Mesendoderm (in vitro differentiated cells): ENCODE data around the gene PLD4.

ENCODE experiments used
- DNase-seq: peaks from one replicate; pipeline ENCODE4 v3.0.0; 2013
- H2AK5ac ChIP-seq: 2 replicates; pipeline ENCODE4 v1.6.1; 2013; ENCODE audit warnings: low read length, inconsistent platforms
- H2BK120ac ChIP-seq: 2 replicates; pipeline ENCODE4 v1.6.1; 2013; ENCODE audit warnings: low read depth, mild to moderate bottlenecking, low read length, moderate library complexity, mixed read lengths
- H2BK15ac ChIP-seq: replicated peaks from 2 replicates; pipeline ENCODE4 v1.6.1; 2013; ENCODE audit warnings: low read depth, mild to moderate bottlenecking, moderate library complexity
- H2BK5ac ChIP-seq: 2 replicates; pipeline ENCODE4 v1.6.1; 2013; ENCODE audit warnings: low read length, inconsistent platforms
- H3K18ac ChIP-seq: 2 replicates; pipeline ENCODE4 v1.6.1; 2013; ENCODE audit warnings: mild to moderate bottlenecking, low read length, mixed read lengths
- H3K23ac ChIP-seq: one replicate; pipeline ENCODE4 v1.6.1; 2013; ENCODE audit warnings: low read length
- H3K27ac ChIP-seq: 2 replicates; pipeline ENCODE4 v1.5.1; 2013; ENCODE audit warnings: low read depth, mild to moderate bottlenecking, inconsistent platforms, low read length, moderate library complexity
- H3K27me3 ChIP-seq: 2 replicates; pipeline ENCODE4 v1.6.1; 2013; ENCODE audit warnings: low read length, control low read depth, mild to moderate bottlenecking, inconsistent platforms; ENCODE audit not compliant: insufficient read depth, poor library complexity
- H3K36me3 ChIP-seq: 2 replicates; pipeline ENCODE4 v1.6.1; 2013; ENCODE audit warnings: low read length, inconsistent platforms; ENCODE audit not compliant: control insufficient read depth, insufficient read depth
- H3K4ac ChIP-seq: one replicate; pipeline ENCODE4 v1.6.1; 2013; ENCODE audit warnings: low read depth, mild to moderate bottlenecking, low read length, moderate library complexity
- H3K4me1 ChIP-seq: 2 replicates; pipeline ENCODE4 v1.6.1; 2013; ENCODE audit warnings: low read depth, low read length, inconsistent platforms; ENCODE audit not compliant: control insufficient read depth
- H3K4me2 ChIP-seq: 2 replicates; pipeline ENCODE4 v1.6.1; 2013; ENCODE audit warnings: low read length
- H3K4me3 ChIP-seq: 2 replicates; pipeline ENCODE4 v1.5.1; 2013; ENCODE audit warnings: mild to moderate bottlenecking, low read length
- H3K56ac ChIP-seq: one replicate; pipeline ENCODE4 v1.6.1; 2013; ENCODE audit warnings: low read length
- H3K79me1 ChIP-seq: 2 replicates; pipeline ENCODE4 v1.6.1; 2013; ENCODE audit warnings: low read length, inconsistent platforms
- H3K79me2 ChIP-seq: 2 replicates; pipeline ENCODE4 v1.6.1; 2013; ENCODE audit warnings: mild to moderate bottlenecking, low read length; ENCODE audit not compliant: control insufficient read depth, insufficient read depth
- H3K9ac ChIP-seq: 2 replicates; pipeline ENCODE4 v1.6.1; 2013; ENCODE audit warnings: low read length, inconsistent platforms
- H4K5ac ChIP-seq: one replicate; pipeline ENCODE4 v1.6.1; 2013; ENCODE audit warnings: low read length
- H4K8ac ChIP-seq: one replicate; pipeline ENCODE4 v1.6.1; 2013; ENCODE audit warnings: low read depth, mild to moderate bottlenecking, control low read depth, low read length, moderate library complexity
- WGBS: extraction: QIAGEN DNeasy Blood & Tissue Kit; methylation state at CpG from one replicate; pipeline ENCODE4 v1.1.7; 2013; ENCODE audit warnings: low lambda C conversion rate, missing lambda C conversion rate; ENCODE audit not compliant: insufficient coverage; ENCODE audit errors: extremely low coverage; 5-methylcytosine and 5-hydroxymethylcytosine counted together

PLD4 gene

DNA sequence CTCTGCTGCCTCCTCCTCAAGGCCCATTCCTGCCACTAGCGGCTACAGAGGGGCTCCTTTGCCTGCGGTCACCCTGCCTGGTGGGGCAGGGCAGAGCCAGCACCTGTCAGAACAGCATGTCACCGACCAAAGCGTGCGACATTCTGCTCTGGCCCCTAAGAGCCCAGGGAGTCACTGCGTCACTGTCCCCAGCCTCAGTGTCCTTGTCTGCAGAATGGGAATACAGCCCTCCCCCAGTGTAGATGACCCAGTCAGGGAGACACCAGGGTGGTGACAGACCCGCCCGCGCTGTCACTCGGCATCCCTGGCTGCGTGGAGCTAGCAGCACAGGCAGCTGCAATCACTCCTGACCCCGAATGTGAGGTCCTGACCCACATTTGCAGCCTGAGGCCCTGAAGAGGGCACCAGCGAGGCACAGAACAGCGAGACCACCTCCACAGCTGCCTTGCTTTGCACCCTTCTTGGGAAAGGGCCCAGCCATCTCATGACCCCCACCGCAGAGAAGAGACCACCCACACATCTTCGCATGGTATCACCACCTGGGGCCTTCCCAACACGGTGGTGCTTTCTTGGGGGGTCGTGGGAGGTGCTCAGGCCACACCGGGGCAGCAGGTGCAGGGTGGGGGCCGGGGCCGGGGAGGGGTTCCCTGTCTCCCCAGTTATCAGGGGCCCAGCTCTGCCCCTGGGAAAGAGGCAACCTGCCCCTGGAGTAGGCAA, 51.0 kb downstream of the PLD4 start:
- no peak overlapping the region for H3K27ac ChIP-seq
- H3K4me2 ChIP-seq: no peak overlapping the region
- no peak overlapping the region for H4K5ac ChIP-seq
- H3K4me3 ChIP-seq: no peak overlapping the region
- no peak overlapping the region for H4K8ac ChIP-seq
- no CpG with 5 or more reads among the region's 21 CpGs for WGBS
- no peak overlapping the region for H3K4ac ChIP-seq
- no peak overlapping the region for H3K18ac ChIP-seq
- no peaks in the 10 kb centered on the region for H3K79me2 ChIP-seq
- no peaks in the 10 kb centered on the region for H3K36me3 ChIP-seq
- H3K56ac ChIP-seq: no peak overlapping the region
- H2BK120ac ChIP-seq: no peak overlapping the region
- no peaks in the 10 kb centered on the region for H3K27me3 ChIP-seq
- no peak overlapping the region for H3K23ac ChIP-seq
- no peak overlapping the region for H2AK5ac ChIP-seq
- no peak overlapping the region for H2BK5ac ChIP-seq
- H2BK15ac ChIP-seq: no peak overlapping the region
- no peak overlapping the region for H3K9ac ChIP-seq
- H3K79me1 ChIP-seq: no peaks in the 10 kb centered on the region
- H3K4me1 ChIP-seq: no peaks in the 10 kb centered on the region
- DNase-seq: peak; percentile 53

DNA sequence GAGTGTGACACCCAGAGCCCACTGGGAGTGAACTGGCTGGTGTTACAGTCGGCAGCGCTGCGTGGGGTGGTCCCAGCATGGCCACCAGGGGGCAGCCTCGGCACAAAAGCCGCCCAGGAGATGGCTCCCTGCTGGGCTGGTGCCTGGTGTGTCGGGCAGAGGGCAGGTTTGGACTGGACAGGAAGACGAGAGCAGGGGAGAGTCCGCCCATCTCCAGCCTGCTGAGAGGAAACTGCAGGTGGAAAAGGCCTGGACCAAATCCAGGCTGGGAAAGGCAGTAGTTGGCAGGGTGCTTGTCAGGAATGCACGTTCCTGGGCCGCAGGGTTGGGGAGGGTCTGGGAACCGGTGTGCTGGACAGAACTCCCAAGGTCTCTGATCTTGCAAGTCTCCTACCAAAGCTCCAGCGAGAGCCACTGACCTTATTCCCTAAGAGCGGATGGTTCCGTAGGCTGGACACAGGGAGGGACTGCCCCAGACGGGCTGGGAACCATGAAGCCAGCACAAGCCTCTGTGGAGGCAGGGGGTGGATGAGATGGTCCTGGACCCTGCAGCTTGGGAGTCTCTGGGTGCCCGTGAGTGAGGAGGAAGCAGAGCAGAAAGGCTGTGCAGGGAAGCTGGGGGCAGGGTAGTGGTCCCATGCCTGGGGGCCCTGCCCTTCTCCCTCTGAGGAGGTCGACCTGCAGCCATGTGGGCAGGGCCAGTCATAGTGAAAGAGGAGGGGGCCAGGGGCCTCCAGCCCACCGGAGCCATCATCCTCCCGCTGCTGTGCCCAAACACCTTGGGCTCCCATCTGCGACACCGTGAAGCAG, 51.7 kb downstream of the PLD4 start:
- Histone ChIP-seq H3K27ac (no peak overlapping the region), H3K79me2 (no peaks in the 10 kb centered on the region), H3K79me1 (no peaks in the 10 kb centered on the region), H3K4ac (no peak overlapping the region), H3K36me3 (no peaks in the 10 kb centered on the region), H4K5ac (no peak overlapping the region), H3K27me3 (no peaks in the 10 kb centered on the region), H3K4me2 (no peak overlapping the region), H2AK5ac (no peak overlapping the region), H3K4me3 (no peak overlapping the region), H2BK5ac (no peak overlapping the region), H4K8ac (no peak overlapping the region), H3K4me1 (no peaks in the 10 kb centered on the region), H3K23ac (no peak overlapping the region), H3K18ac (no peak overlapping the region), H3K9ac (no peak overlapping the region), H2BK120ac (no peak overlapping the region), H3K56ac (no peak overlapping the region), H2BK15ac (no peak overlapping the region)
- peak; percentile 71 for DNase-seq
- WGBS: no CpG with 5 or more reads among the region's 21 CpGs

DNA sequence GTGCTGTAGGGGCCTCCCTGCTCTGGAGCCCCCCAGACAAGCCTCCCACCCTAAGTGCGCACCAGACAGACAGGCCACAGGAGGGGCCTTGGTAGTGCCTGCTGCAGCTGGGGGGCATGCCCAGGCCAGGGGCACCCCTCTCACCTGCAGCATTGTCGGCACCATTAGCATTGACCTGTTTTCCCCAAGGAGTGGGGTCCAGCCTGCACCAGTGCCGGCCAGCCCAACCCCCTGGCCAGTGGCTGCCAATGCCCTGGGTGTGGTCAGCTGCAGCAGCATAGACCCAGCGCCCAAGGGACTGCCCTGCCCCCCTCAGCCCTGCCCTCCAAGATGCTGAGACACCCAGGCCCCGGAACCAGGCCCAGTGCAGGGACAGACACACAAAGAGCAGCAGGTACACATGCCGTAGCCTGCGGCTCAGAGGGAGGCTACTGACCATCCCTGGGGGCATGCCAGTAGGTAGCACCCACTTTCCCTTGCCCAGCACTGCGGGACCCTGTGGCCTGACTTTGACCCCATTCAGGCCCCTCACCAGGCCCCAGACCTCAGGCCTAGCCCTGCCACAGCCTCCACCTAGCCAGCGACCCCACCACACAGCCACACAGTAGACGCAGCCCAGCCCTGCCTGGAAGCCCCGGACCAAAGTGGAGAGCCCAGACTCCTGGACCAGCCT, 52.5 kb downstream of the PLD4 start:
- Histone ChIP-seq H3K79me1 (no peaks in the 10 kb centered on the region), H3K56ac (no peak overlapping the region), H3K4me2 (no peak overlapping the region), H3K4me1 (no peaks in the 10 kb centered on the region), H3K79me2 (no peaks in the 10 kb centered on the region), H3K9ac (no peak overlapping the region), H3K27ac (no peak overlapping the region), H3K27me3 (no peaks in the 10 kb centered on the region), H2BK15ac (no peak overlapping the region), H4K8ac (no peak overlapping the region), H3K18ac (no peak overlapping the region), H3K4ac (no peak overlapping the region), H3K4me3 (no peak overlapping the region), H3K36me3 (no peaks in the 10 kb centered on the region), H2BK120ac (no peak overlapping the region), H2BK5ac (no peak overlapping the region), H2AK5ac (no peak overlapping the region), H4K5ac (no peak overlapping the region), H3K23ac (no peak overlapping the region)
- no CpG with 5 or more reads among the region's 11 CpGs for WGBS
- no peak for DNase-seq

DNA sequence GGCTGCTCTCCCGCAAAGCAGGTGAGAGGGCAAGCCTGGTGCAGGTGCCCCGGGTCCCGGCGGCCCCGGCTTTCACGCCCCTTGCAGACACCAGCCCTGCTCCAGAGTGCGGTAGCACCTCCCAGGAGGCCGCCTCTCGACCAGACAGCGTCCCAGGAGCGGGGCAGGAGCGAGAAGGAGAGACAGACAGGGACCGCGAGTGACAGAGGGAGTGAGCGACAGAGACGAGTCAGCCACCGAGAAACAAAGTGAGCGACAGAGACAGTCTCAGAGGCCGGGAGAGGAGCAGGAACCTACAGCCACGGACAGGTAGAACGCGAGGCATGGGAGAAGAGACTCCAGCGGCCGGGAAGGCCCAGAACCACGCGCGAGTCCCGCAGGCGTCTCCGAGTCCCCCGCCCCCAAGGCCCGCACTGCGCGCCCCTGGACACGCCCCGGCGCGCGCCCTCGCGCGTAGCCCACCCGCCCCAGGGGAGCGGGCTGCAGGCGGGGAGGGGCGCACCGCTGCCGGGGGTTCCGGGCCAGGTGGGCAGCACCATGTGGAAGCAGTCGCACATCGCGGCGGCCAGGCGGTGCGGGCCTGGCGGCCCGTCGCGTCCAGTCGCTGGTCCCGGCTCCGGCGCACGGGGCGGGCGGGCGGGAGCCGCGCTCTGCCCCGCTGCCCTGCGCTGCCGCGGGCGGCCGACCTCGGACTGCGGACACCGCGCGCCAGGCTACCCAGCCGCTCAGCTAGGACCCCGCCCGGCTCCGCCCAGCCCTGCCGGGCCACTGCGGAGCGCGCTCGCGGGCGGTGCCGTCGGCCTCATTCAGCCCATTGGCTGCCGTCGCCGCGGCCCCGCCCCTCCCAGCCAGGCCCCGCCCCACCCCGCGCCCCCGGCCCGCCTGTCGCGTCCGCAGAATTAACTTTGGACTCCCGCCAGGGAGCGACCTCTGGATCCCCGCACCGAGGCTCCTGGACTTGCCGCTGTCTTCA, 53.3 kb downstream of the PLD4 start, which contains the start of gene AHNAK2:
Gene AHNAK2 (minus strand): TSS at position 694 of the 973 bp plus-strand sequence. CDS start 137 bp downstream, at position 557.
- Histone ChIP-seq H2BK120ac (no peak within 1 kb of the TSS), H3K36me3 (no peaks in the 10 kb centered on the region), H3K4me3 (no peak within 1 kb of the TSS), H3K79me2 (no peaks in the 10 kb centered on the region), H3K23ac (peak within 1 kb of the TSS; percentile 45), H3K4me2 (peak within 1 kb of the TSS; percentile 75), H3K4ac (no peak within 1 kb of the TSS), H4K5ac (no peak within 1 kb of the TSS), H3K56ac (peak within 1 kb of the TSS; percentile 73), H4K8ac (no peak within 1 kb of the TSS), H3K4me1 (no peaks in the 10 kb centered on the region), H3K18ac (no peak within 1 kb of the TSS), H3K27me3 (no peaks in the 10 kb centered on the region), H3K27ac (no peak within 1 kb of the TSS), H3K9ac (peak within 1 kb of the TSS; percentile 58), H2AK5ac (no peak within 1 kb of the TSS), H2BK5ac (no peak within 1 kb of the TSS), H3K79me1 (no peaks in the 10 kb centered on the region), H2BK15ac (no peak within 1 kb of the TSS)
- no CpG with 5 or more reads among the region's 111 CpGs for WGBS
- DNase-seq: peak; percentile 87
